ENCODE data around the gene SPCS2.

DNA sequence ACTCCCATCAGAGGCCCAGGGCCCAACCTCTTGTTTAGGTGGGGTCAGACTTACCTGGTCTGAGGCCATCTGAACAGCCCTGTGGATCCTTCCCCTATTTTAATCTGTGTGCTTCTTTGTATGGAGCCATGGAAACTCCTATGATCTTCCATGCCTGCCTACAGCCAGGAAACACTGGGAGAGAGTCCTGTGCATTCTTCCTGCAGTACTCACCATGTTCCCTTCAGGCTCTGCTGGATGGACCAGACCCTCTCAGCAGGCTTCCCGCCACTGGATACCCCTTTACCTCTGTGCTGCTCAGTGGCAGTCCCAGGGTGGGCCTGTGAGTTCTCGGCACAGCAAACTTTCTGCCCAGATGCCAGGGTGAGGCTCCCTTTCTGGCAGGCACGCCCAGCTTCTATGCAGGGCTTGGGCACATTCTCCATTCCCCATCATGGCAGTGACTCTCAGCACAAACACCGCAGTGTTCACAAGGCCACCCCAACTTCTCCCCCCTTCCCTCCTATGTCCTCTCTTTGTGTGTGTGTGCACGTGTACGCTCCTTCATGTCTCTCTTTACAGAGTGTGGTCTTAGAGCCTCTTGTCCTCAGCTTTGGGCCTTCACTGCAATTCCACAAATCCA is 74.5 kb downstream of the SPCS2 start:
- TF ChIP-seq, protein P1, sequence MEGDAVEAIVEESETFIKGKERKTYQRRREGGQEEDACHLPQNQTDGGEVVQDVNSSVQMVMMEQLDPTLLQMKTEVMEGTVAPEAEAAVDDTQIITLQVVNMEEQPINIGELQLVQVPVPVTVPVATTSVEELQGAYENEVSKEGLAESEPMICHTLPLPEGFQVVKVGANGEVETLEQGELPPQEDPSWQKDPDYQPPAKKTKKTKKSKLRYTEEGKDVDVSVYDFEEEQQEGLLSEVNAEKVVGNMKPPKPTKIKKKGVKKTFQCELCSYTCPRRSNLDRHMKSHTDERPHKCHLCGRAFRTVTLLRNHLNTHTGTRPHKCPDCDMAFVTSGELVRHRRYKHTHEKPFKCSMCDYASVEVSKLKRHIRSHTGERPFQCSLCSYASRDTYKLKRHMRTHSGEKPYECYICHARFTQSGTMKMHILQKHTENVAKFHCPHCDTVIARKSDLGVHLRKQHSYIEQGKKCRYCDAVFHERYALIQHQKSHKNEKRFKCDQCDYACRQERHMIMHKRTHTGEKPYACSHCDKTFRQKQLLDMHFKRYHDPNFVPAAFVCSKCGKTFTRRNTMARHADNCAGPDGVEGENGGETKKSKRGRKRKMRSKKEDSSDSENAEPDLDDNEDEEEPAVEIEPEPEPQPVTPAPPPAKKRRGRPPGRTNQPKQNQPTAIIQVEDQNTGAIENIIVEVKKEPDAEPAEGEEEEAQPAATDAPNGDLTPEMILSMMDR (IDR thresholded peaks at IDR 0.05; ENCODE audit: insufficient read depth, low read depth, low read length), result no peak
- no peak for TF ChIP-seq EZH2 (IDR thresholded peaks at IDR 0.05; ENCODE audit: insufficient read depth, low read length)
